ENCODE measurements around the gene CTU2.

The CTU2 gene

GRCh38 chr16:88754109-88754911 lies 48.0 kb downstream of the CTU2 start:
- Histone ChIP-seq H3K36me3 (no peaks in the 10 kb centered on the region), H3K4me1 (ENCODE audit: control insufficient read depth in 1 of 2, insufficient read depth in 1 of 2, low read depth in 1 of 2, low read length in 1 of 2) (peaks cover 0 to 2% of the 10 kb centered on the region in 2 experiments), H3K9me3 (no peaks in the 10 kb centered on the region), H3K27me3 (no peaks in the 10 kb centered on the region), H3K4me3 (ENCODE audit: low read depth in 1 of 2, low read length in 1 of 2) (no peak overlapping the region), H3K27ac (no peak overlapping the region)
- TF ChIP-seq, protein P1, sequence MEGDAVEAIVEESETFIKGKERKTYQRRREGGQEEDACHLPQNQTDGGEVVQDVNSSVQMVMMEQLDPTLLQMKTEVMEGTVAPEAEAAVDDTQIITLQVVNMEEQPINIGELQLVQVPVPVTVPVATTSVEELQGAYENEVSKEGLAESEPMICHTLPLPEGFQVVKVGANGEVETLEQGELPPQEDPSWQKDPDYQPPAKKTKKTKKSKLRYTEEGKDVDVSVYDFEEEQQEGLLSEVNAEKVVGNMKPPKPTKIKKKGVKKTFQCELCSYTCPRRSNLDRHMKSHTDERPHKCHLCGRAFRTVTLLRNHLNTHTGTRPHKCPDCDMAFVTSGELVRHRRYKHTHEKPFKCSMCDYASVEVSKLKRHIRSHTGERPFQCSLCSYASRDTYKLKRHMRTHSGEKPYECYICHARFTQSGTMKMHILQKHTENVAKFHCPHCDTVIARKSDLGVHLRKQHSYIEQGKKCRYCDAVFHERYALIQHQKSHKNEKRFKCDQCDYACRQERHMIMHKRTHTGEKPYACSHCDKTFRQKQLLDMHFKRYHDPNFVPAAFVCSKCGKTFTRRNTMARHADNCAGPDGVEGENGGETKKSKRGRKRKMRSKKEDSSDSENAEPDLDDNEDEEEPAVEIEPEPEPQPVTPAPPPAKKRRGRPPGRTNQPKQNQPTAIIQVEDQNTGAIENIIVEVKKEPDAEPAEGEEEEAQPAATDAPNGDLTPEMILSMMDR (IDR thresholded peaks at IDR 0.05) = no peak

GRCh38 chr16:88754912-88755744 lies 48.8 kb downstream of the CTU2 start:
- Histone ChIP-seq H3K27ac (no peak overlapping the region), H3K36me3 (no peaks in the 10 kb centered on the region)
- TF ChIP-seq, protein P1 (IDR thresholded peaks at IDR 0.05) = no peak

DNA sequence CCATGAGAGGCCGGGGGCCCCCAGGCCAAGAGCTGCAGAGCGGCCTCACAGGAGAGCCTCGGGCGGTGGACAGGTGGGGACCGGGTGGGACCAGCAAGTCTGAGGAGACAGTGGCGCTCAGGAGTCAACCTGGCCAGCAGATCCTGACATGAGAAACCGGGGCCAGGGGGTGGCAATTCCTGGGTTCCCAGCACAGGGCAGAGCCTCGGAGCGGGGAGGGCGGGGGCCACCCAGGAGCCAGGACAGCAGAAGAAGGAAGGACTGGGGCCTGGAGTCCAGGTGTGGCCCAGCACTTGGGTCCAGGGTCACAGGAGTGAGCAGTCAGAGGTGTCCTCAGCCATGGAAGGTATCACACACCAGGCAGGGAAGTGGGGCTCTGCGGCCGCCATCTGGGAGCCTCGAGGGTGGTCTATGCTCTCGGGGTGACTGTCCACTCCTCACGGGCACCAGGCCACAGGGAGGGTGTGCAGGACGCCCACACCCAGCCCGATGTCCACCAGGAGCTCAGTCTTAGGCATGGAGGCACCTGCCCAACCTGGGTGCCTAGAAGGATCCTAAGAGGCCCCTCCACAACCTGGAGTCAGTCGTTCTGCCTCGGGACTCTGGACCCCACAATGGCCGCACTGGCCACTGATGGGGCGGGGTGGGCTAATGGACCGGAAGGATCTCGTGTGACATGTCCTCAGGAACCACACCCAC lies 49.6 kb downstream of the CTU2 start:
- Histone ChIP-seq H3K36me3 (no peaks in the 10 kb centered on the region), H3K4me1 (ENCODE audit: control insufficient read depth in 1 of 2, insufficient read depth in 1 of 2, low read depth in 1 of 2, low read length in 1 of 2) (peaks cover 0 to 5% of the 10 kb centered on the region in 2 experiments), H3K27ac (no peak overlapping the region), H3K27me3 (no peaks in the 10 kb centered on the region), H3K9me3 (no peaks in the 10 kb centered on the region), H3K4me3 (ENCODE audit: low read depth in 1 of 2, low read length in 1 of 2) (no peak overlapping the region)
- TF ChIP-seq, protein P1 (IDR thresholded peaks at IDR 0.05) = no peak

More at GRCh38 chr16:88754912-88755744, 48.8 kb downstream of the CTU2 start:
- H3K27me3 ChIP-seq = no peaks in the 10 kb centered on the region
- H3K9me3 ChIP-seq = no peaks in the 10 kb centered on the region
- peaks cover 0 to 5% of the 10 kb centered on the region in 2 experiments for H3K4me1 ChIP-seq (ENCODE audit: control insufficient read depth in 1 of 2, insufficient read depth in 1 of 2, low read depth in 1 of 2, low read length in 1 of 2)
- H3K4me3 ChIP-seq (ENCODE audit: low read depth in 1 of 2, low read length in 1 of 2) = no peak overlapping the region

DNA sequence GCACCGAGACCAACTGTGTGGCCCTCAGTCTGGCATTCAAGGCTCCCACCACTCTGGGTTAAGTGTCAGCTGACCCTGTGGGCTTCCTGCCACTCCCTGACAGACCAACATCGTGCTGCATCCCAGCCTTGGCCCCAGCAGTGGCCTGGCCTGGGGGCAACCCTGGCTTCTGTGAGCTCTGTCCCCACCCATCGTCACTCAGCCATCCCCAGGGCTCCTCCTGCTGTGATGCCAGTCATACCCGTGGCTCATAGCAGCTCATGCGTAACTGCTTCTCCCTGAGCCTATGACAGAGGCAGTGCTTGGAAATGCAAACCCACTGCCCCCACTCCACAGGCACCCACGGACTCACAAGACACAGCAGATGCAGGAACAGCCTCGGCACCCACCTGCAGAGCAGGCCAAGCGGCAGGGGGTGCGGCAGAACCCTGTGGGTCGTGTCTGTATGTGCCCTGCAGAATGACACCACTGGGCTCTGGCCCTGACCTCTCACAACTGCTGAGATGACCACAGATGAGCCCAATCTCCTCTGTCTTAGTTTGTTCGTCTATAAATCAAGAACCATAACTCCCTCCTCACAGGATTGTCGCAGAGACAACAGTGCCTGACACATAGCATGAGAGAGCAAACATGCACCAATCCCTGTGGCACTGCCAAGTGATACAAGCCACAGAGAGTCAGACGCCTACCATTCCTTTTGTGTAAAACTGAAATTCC lies 52.1 kb downstream of the CTU2 start:
- H3K27me3 ChIP-seq = no peaks in the 10 kb centered on the region
- no peak overlapping the region for H3K4me3 ChIP-seq (ENCODE audit: low read depth in 1 of 2, low read length in 1 of 2)
- H3K9me3 ChIP-seq = no peaks in the 10 kb centered on the region
- H3K36me3 ChIP-seq = no peaks in the 10 kb centered on the region
- peaks cover 0 to 5% of the 10 kb centered on the region in 2 experiments for H3K4me1 ChIP-seq (ENCODE audit: control insufficient read depth in 1 of 2, insufficient read depth in 1 of 2, low read depth in 1 of 2, low read length in 1 of 2)
- TF ChIP-seq, protein P1 (IDR thresholded peaks at IDR 0.05) = no peak
- no peak overlapping the region for H3K27ac ChIP-seq

GRCh38 chr16:88758944-88759244 lies 52.6 kb downstream of the CTU2 start:
- H3K4me1 ChIP-seq (ENCODE audit: control insufficient read depth in 1 of 2, insufficient read depth in 1 of 2, low read depth in 1 of 2, low read length in 1 of 2) = peaks cover 0 to 5% of the 10 kb centered on the region in 2 experiments
- H3K36me3 ChIP-seq = no peaks in the 10 kb centered on the region
- TF ChIP-seq, protein P1 (IDR thresholded peaks at IDR 0.05) = no peak
- no peaks in the 10 kb centered on the region for H3K27me3 ChIP-seq
- no peaks in the 10 kb centered on the region for H3K9me3 ChIP-seq
- no peak overlapping the region for H3K4me3 ChIP-seq (ENCODE audit: low read depth in 1 of 2, low read length in 1 of 2)
- H3K27ac ChIP-seq = no peak overlapping the region
